ENCODE results near the gene ARF6.
"Not testable (repeated sequence)": the region's sequence is repeated elsewhere in the genome, so short reads cannot be mapped to it uniquely, and the experiment has no call there.

Gene ARF6

DNA sequence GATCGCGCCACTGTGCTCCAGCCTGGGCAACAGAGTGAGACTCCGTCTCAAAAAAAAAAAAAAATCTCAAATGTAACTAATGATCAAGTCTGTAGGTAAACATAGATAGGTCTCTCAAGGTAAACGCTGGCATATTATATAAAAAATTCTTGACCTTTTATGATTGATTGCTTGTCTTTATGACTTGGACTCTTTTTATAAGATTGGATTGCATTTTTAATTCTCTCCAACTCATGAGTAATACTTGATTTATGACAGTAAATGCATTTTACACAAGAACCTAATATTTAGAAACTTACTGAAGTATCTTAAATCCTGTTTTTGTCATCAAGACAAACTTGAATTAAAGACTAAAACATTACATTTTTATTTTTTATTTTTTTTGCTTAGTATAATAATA, 16.1 kb downstream of the ARF6 start:
- DNase-seq: no peak

GRCh38 chr14:49915085-49915484, 22.2 kb downstream of the ARF6 start:
- DNase-seq: no peak

DNA sequence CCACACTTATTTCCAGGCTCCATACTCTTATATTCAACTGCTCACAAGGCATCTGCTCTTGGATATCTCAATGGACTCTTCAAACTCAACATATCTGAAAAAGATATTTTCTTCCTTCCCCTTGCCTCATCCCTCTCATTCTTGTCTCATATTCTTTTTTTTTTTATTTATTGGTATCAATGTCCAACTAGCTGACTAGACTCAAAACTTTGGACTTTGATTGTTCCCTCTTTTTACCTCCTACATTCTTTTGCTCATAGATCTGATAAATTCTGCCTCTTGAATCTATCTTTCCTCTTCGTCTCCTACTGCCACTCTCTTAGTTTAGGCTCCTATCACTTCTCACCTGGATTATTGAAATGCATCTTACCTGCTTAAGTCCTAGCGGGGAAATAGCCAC, 25.8 kb downstream of the ARF6 start:
- no peak for DNase-seq

- DNase-seq: no peak
Observed at GRCh38 chr14:49919825-49920659, 27.2 kb downstream of the ARF6 start.

- DNase-seq: no peak
Observed at GRCh38 chr14:49920935-49921334, 28.1 kb downstream of the ARF6 start.

DNA sequence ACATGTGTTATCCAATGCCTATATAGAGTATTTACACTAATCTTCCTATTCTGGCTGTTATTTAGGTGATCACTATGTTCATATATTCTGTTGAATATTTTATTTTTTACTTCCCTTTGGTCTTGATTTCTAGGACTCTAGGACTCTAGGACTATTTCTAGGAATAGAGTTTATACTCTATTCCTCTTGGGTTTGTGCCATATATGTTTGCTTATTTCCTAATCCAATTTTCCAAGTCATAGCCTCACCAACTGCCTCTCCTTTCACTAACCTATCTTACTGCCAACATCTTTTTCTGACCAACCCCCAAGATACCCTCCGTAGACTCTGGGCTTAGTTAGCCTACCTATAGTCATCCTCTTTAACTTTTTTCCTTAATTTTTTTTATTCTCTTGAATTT, 28.5 kb downstream of the ARF6 start:
- no peak for DNase-seq

GRCh38 chr14:49923442-49923841, 30.6 kb downstream of the ARF6 start:
- no peak for DNase-seq

DNA sequence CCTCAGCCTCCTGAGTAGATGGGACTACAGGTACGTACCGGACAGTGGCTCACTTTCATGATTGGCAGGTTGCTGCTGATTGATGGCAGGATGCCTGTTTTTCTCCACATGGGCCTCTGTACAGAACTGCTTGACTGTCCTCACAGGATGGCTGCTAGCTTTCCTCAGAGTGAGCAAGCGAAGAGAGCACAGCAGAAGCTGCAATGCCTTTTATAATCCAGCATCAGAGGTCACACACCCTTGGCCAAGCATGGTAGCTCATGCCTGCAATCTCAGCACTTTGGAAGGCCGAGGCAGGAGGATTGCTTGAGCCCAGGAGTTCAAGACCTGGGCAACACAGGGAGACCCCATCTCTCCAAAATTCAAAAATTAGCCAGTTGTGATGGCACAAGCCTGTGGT, 31.0 kb downstream of the ARF6 start:
- no peak for DNase-seq

GRCh38 chr14:49924852-49925251, 32.0 kb downstream of the ARF6 start:
- no peak for DNase-seq

DNA sequence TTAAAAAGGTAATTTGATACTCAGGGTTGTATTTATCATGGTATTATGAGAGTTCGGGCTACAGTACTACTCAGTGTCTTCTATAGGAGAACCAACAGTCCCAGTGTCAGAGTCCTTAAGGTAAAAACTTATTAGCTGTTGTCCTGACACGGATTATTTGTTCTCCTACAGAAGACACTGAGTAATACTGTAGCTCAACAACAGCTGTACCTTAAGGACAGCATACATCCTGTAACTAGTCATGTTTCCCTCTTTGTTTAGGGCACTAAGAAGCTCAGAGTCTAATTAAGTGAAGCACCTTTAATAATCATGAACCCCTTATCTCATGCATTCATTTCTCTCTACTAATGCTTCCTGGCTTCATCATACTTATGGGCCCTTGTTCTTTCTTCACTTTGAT, 33.9 kb downstream of the ARF6 start:
- DNase-seq: no peak

DNA sequence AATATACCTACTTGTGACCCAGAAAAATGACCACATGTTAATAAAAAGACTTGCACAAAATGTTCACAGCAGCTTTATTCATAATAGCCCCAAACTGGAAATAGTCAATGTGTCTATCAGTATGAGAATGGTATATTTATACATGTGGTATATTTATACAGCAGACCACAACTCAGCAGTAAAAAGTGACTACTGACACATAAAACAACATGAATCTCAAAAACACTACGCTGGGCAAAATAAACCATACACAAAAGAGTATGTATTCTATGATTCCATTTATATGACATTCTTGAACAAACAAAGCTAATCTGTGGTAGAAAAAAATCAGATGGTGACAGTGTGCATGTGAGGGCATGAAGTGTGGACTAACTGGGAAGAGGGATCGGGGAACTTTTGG, 35.1 kb downstream of the ARF6 start:
- no peak for DNase-seq

DNA sequence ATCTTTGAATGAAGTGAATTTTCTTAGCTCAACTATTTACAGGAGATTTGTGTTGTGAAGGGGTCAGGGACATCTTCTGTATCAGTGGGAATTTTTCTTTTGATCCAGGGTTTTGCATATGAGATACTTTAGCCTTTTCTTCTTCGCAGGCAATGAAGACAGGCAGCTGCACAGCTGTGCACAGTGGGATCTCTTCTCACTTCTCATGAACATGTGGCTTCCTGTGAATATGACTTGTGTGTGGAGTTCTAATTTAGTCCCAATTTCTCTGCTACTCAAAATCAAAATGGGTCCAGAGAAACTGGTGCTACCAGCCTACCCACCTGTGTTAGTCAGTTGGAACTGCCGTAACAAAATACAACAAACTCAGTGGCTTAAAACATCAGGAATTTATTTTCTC, 37.8 kb downstream of the ARF6 start:
- DNase-seq: no peak

- no peak for DNase-seq
Observed at GRCh38 chr14:49931523-49931922, 38.6 kb downstream of the ARF6 start.

- no peak for DNase-seq
Observed at GRCh38 chr14:49933128-49933527, 40.2 kb downstream of the ARF6 start.

DNA sequence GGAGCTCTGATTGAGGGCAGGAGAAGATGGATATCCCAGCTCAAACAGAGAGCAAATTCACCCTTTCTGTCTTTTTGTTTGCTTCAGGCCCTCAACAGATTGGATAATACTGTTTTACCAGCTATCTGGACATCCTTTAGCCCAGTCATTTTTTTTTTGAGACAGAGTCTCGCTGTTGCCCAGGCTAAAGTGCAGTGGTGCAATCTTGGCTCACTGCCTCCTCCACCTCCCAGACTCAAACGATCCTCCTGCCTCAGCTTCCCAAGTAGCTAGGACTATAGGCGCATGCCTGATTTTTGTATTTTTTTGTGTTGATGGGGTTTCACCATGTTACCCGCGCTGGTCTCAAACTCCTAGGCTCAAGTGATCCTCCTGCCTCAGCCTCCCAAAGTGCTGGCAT, 40.8 kb downstream of the ARF6 start:
- no peak for DNase-seq

DNA sequence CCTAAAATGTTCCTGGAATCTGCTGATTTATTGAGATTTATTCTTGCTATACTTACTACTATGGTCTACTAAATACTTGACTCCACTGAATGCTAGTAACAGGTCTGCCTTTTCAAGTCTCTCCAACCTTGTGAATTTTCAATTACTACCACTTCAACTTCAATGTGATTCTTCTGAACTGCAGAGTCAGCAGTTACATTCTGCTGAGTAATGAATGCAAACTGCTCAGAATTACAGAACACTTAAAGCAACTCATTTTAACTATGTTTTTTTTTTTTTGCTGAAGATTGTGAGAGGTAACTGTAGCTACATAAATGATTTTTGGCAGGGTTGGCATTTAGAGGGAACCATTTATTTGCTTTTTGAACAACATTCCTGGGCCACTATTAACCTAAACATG, 41.8 kb downstream of the ARF6 start:
- no peak for DNase-seq

DNA sequence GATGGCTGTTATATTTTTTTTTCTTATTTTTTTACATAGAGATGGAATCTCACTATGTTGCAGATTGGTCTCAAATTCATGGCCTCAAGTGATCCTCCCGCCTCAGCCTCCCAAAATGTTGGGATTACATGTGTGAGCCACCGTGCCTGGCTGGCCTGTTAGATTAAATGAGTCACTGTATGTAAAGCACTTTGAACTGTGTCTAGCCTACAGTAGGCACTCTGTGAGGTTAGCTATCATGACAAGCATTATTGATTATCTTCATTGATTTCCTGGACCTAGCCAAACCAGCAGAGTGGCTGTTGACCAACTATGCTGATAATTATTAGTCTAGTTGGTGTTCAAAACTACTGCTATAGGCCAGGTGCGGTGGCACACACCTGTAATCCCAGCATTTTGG, 42.6 kb downstream of the ARF6 start:
- DNase-seq: no peak

GRCh38 chr14:49936246-49936645, 43.4 kb downstream of the ARF6 start:
- not testable (repeated sequence) for DNase-seq

GRCh38 chr14:49936882-49937281, 44.0 kb downstream of the ARF6 start:
- DNase-seq: not testable (repeated sequence)

DNA sequence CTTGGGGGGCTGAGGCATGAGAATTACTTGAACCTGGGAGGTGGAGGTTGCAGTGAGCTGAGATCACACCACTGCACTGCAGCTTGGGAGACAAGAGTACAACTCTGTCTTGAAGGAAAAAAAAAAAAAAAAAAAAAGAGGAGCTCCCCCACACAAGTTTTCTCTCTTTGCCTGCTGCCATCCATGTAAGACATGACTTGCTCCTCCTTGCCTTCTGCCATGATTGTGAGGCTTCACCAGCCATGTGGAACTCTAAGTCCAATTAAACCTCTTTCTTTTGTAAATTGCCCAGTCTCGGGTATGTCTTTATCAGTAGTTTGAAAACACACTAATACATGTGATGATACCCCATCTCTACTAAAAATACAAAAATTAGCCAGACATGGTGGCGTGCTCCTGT, 46.3 kb downstream of the ARF6 start:
- DNase-seq: not testable (repeated sequence)

DNA sequence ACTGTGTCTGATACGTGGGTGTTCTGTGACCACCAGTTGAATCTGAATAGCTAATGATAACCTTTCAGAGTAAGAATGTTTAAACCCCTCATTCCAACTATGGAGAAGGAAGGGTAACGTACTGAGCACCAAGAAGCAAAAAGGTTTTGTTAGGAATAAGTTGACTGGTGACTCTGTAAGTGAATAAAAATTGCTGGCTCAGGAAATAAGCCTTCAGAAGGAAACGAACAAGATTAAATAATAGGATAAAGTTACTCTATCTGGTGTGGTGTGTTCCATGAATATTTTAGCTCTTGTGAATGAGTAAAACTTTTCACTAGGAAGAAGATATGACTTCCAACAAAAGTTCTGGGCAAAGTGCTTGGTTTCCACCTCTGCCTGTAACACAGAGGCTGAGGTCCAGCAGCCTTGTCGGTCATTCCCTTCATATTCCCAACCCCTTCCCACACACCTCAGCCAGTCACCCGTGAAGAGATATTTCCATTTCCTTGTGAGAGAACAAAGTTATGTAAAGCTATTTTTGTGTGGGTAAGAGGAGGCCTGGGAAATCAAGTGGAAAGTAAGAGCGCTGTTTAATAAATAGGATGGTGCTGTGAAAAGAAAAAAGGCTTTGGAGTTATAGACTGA, 47.1 kb downstream of the ARF6 start:
- DNase-seq: no peak

DNA sequence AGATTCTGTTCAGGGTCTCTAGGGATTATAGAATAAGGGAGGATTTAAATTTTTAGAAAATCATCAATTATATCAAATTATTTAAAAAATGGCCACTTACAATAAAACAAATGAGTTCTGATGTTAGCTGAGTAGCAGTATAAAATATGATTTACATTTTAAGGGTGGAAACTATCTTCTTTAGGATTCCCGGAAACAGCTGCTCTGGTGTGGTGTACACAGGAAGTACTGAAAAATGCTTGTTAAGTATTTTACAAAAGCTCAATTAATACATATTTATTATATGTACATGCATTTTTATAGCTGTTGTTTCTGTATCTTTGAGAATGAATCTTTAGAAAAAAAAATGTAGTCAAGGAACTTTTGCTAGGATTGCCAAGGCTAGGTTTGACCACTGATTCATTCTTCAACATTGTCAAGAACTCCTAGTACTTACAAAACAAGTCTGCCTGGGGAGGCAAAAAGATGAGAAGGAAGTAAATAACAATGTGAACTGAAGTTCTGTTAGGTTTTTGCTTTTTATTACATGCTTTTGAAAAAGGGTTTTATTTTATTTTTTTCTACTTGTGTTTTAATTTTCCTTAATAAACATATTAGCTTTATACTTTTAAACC, 48.0 kb downstream of the ARF6 start:
- peak; percentile 42 for DNase-seq

- no peak for DNase-seq
Observed at GRCh38 chr14:49942090-49942489, 49.2 kb downstream of the ARF6 start.

- no peak for DNase-seq
Observed at GRCh38 chr14:49944501-49944900, 51.6 kb downstream of the ARF6 start.

Data from central memory CD4-positive, alpha-beta T cell (primary cell).